HG02798 (cell line): Measurements from ENCODE around the gene IDUA.

ENCODE experiments used
- ATAC-seq: cut with Tn5 transposase; IDR thresholded peaks from one replicate; pipeline ENCODE4 v1.9.1; 2021; ENCODE audit warnings: mild to moderate bottlenecking; ENCODE audit not compliant: unreplicated experiment, poor library complexity

IDUA gene

DNA sequence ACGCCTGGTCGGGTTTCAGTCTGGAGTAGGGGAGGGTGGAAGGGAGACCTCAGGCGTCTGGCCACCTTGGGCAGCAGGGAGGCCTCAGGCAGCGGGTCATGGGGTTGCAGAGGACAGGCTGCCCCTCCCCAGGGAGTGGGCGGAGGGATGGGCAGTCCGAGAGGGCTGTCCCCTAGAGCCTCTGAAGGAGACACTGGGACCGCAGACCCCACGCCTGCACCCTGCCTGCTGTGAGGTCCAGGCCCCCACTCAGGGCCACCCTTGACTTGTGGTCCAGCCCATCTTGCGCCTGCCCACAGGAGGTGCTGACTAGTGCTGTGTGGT, 41.0 kb downstream of the IDUA start:
- no peak for ATAC-seq

DNA sequence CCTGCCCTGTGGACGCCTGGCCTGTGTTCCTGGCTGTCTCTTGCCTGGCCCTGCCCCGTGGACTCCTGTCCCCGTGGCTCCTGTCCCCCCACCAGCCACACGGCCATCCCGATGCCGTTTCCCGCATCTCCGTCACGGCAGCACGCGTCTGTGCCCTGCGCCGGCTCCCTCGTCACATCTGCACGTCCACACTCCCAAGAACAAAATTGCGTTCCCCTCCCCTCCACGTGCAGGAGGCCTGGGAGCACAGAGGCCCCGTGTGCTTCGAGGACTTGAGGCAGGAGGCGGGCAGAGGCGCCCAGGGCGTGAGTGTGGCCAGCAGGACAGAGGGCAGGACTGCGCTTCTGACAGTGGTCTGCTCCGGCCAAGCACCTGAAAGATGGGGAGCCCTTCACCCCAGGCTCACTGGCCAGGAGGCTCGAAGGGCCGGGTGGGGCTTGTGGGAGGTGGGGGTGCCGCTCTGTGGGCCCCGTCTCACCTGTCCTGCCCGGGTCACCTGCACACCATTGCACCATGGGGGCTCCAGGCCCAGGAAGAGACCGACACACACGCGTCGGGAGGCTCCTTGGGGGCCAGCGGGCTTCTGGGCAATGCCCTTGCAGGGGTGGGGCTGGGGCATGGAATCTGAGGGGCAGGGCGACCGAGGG, 41.9 kb downstream of the IDUA start:
- ATAC-seq: no peak

DNA sequence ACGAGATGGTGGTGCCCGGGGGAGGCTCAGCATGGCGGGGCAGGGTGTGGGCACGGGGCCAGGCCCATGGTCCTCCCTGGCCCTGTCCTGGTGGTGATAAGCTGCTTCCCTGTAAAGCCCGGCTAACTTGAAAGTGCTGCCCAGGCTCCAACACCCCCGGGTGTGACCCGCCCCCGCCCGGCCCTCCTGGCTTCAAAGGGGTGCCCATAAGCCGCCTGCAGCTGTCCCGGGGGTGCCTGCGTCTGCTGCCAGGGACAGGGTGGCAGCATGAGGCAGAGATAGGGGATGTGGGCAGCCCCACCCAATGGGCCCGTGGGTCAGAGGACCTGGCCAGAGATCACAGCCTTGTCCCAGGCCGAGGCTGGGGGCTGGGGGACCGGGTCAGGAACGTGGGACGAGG, 42.7 kb downstream of the IDUA start:
- ATAC-seq: no peak

DNA sequence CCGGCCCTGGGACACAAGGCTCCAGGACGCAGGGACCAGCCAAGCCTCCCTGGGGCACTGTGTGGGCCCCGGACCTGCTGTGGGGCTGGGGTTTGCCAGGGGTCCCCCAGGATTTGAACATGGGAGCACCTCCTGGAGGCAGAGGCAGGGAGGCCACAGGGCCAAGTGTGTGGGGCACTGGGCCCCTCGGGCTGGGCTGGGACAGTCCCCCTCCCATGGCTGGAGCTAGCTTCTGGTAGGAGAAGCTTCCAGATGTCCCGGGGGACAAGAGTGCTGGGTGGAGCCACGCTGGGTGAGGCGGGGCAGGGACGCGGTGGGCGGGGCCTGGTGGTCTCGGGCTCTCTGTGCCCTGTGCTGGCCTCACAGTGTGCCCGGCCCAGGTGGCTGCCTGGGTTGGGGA, 43.2 kb downstream of the IDUA start:
- no peak for ATAC-seq

DNA sequence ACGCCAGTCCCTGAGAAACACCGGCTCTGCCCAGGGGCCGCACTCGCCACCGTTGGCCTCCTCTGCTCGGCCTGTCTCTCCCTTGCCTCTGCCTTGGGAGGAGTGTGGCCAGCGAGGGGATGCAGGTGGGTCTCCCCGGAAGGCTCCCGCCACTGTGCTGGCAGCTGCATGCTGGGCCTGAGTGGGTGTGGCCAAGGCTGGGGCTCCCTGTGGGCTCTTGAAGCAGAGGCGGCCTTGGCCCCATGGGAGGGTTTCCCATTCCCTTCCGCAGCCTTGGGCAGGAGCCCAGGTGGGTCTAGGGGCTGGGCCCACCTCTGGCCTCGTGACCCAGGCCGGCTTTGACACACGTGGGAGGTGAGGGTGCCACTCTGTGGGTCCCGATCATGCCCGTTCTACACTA, 43.7 kb downstream of the IDUA start:
- ATAC-seq: no peak

- no peak for ATAC-seq
Measured at GRCh38 chr4:1031346-1031745, 44.5 kb downstream of the IDUA start.

DNA sequence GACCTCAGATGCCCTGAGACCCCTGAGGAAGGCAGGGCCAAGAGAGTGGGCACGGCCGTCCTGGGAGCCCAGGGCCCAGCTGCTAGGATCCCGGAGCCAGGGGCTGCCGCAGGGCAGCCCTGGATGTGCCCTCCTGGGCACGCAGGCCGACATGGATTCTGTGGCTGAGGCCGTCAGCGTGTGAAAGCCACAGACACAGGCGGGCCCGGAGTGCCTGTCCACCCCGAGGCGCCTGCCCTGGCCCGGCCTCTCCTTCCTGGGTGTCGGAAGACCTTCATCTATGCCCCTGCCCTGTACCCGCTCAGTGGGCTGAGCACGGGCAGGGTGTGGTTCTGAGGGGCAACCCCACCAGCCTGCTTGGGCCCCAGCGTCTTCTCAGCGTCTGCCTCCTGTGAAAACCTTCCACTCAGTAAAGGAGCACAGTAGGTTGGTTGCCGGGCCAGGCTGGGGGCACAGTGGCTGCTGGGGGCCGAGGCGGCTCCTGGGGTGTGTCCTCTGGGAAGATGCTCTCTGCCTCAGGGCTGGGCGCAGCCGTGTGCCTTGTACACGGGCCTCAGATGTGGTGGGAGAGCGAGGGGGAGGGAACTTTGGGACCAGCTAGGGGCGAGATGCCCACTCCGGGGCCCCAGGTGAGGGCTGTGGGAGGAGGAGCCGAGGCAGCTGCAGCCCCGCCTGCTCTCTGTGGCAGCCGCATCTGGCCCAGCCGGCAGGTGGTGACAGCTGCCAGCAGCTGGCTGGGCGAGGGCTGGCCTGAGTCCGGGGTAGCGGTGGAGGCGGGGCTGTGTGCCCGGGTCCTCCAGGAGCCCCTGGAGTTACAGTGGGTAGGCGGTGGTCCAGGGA, 45.3 kb downstream of the IDUA start:
- ATAC-seq: no peak

DNA sequence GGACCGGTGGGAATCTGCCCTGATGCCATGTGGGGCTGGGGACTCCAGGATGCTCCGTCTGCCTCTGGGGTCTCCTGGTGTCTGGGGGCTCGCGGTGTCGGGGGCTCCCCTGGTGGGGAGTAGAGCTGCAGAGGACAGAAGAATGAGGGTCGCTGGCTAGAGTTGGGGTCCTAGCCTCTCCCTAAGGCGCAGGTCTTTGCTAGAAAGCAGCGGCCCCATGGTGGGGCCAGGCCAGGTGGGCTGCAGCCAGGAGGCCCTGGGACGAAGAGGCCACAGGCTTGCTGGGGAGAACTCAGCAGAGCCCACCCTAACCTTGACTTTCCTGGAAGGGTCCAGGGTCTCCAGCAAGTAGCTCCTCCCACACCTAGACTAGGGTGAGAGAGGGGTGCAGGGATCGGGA, 46.0 kb downstream of the IDUA start:
- no peak for ATAC-seq

- ATAC-seq: no peak
Measured at GRCh38 chr4:1033840-1034551, 47.2 kb downstream of the IDUA start.

- no peak for ATAC-seq
Measured at GRCh38 chr4:1035510-1035909, 48.7 kb downstream of the IDUA start.

GRCh38 chr4:1036095-1036494, 49.3 kb downstream of the IDUA start:
- no peak for ATAC-seq

GRCh38 chr4:1036976-1037810, 50.3 kb downstream of the IDUA start:
- ATAC-seq: no peak

- ATAC-seq: no peak
Measured at GRCh38 chr4:1038948-1039492, 52.2 kb downstream of the IDUA start.

DNA sequence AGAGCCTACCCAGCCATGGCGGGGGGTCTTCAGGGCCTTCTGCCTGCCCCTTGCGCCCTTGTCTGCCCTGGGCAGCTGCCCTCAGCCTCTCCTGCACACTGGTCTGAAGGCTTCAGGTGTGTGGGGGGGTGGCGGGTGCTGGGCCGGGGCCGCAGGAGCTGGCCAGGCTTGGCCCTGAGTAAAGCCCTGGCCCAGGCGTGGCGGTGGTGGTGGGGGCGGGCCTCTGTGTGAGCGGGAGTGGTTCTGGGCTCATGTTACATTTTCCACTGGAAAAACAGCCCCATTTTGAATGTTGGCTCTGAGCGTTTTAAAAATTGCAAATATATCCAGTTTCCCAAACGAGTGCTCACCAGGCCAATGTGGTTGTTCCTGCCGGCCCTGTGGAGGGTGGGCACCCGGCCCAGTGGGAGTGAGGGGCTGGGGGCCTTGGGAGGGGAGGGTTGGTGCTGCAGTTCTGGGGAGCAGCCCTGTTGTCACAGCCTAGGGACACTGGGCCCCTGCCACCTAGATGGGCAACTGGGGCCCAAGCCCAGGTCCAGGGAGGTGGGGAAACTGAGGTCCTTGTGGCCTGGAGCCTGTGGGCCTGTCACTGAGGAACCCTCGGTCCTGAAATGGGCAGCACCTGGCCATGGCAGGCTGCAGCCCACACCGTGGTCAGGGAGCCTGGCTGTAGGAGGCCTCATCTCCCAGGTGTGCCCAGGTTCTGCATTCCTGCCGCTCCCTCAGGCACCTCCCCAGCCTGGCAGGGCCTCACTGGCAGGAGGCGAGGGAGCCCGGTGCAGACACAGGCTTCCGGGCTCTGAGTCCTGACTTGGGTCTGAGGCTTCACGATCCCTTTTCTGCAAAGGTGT, 52.9 kb downstream of the IDUA start:
- no peak for ATAC-seq

GRCh38 chr4:1040344-1041146, 53.7 kb downstream of the IDUA start:
- no peak for ATAC-seq

GRCh38 chr4:1041147-1041935, 54.5 kb downstream of the IDUA start:
- ATAC-seq: no peak

GRCh38 chr4:1041936-1042330, 55.1 kb downstream of the IDUA start:
- no peak for ATAC-seq
